SK-N-SH (cell line): ENCODE data around the gene C12orf57. TPM values are rescaled to one million over a fixed set of nuclear protein-coding genes. Genes with fewer than 3 reads are reported as not detected.

Experiments
- CTCF ChIA-PET: fragments of 300-600, 350-600 bp; formaldehyde crosslinking; extraction: SDS; loops from one replicate; lab custom pipeline; 2021; lab: Yijun Ruan, JAX
- POLR2A ChIA-PET: fragments of 350-600 bp; sonication (Branson Sonifier 250); formaldehyde crosslinking; extraction: SDS; loops from one replicate; lab custom pipeline; 2020; ENCODE audit warnings: antibody characterized with exemption, inconsistent platforms; lab: Yijun Ruan, JAX
- DNase-seq: peaks from one replicate; pipeline ENCODE4 v3.0.0; 2012
- H2AFZ ChIP-seq: fragments of 200-600 bp; sonication (generic); 2 replicates; pipeline ENCODE4 v1.8.1; 2016; ENCODE audit warnings: antibody characterized with exemption, mild to moderate bottlenecking, low read depth
- H3F3A ChIP-seq: fragments of 200-600 bp; sonication (generic); replicated peaks from 2 replicates; pipeline ENCODE3; 2016; ENCODE audit warnings: antibody characterized with exemption, mild to moderate bottlenecking; ENCODE audit not compliant: insufficient read depth
- H3K27ac ChIP-seq, 2 experiments: fragments of 200-500 bp in 1 of 2; fragments of 200-600 bp in 1 of 2; sonication (Bioruptor generic) in 1 of 2; sonication (generic), shearing (Covaris generic) in 1 of 2; 2 replicates each; pipeline versions ENCODE4 v1.5.1 to v1.6.1; 2014 to 2016; ENCODE audit warnings: low read depth in 2 of 2, inconsistent platforms in 1 of 2, low read length in 1 of 2, mild to moderate bottlenecking in 1 of 2, mixed read lengths in 1 of 2
- H3K27me3 ChIP-seq: fragments of 200-600 bp; sonication (generic), shearing (Covaris generic); 2 replicates; pipeline ENCODE4 v1.6.1; 2016; ENCODE audit warnings: mixed run types; ENCODE audit not compliant: insufficient read depth
- H3K36me3 ChIP-seq, 2 experiments: fragments of 200-500 bp in 1 of 2; fragments of 200-600 bp in 1 of 2; sonication (Bioruptor generic) in 1 of 2; sonication (generic) in 1 of 2; replicated peaks in 1 of 2; 2 replicates each; pipeline versions ENCODE3 to v1.5.1; 2014 to 2016; ENCODE audit warnings: low read length in 1 of 2, mild to moderate bottlenecking in 1 of 2; ENCODE audit not compliant: insufficient read depth in 2 of 2, control insufficient read depth in 1 of 2
- H3K4me1 ChIP-seq, 2 experiments: fragments of 200-500 bp in 1 of 2; fragments of 200-600 bp in 1 of 2; sonication (Bioruptor generic) in 1 of 2; sonication (generic), shearing (Covaris generic) in 1 of 2; 2 replicates each; pipeline versions ENCODE4 v1.5.1 to v1.6.1; 2014 to 2016; ENCODE audit warnings: low read depth in 1 of 2, low read length in 1 of 2, mixed run types in 1 of 2; ENCODE audit not compliant: insufficient read depth in 2 of 2, control insufficient read depth in 1 of 2
- H3K4me2 ChIP-seq: fragments of 200-600 bp; sonication (generic), shearing (Covaris generic); 2 replicates; pipeline ENCODE4 v1.6.1; 2017; ENCODE audit warnings: mixed run types
- H3K4me3 ChIP-seq, 2 experiments: fragments of 200-500 bp in 1 of 2; fragments of 200-600 bp in 1 of 2; sonication (Bioruptor generic) in 1 of 2; sonication (generic), shearing (Covaris generic) in 1 of 2; 2 replicates each; pipeline versions ENCODE4 v1.5.1 to v1.8.1; 2014 to 2016; ENCODE audit warnings: low read depth in 2 of 2, inconsistent platforms in 1 of 2, low read length in 1 of 2, mild to moderate bottlenecking in 1 of 2, mixed read lengths in 1 of 2, moderate library complexity in 1 of 2
- H3K79me2 ChIP-seq: fragments of 200-600 bp; sonication (generic); 2 replicates; pipeline ENCODE4 v1.8.1; 2017; ENCODE audit warnings: mild to moderate bottlenecking; ENCODE audit not compliant: insufficient read depth
- H3K9ac ChIP-seq: fragments of 200-600 bp; sonication (generic); 2 replicates; pipeline ENCODE4 v1.6.1; 2017; ENCODE audit warnings: mixed run types
- H3K9me2 ChIP-seq: fragments of 200-600 bp; sonication (generic); 2 replicates; pipeline ENCODE4 v1.6.1; 2017; ENCODE audit warnings: mixed run types
- H3K9me3 ChIP-seq: fragments of 200-600 bp; sonication (generic); 2 replicates; pipeline ENCODE4 v1.6.1; 2017; ENCODE audit warnings: mixed run types, mild to moderate bottlenecking, moderate library complexity
- H4K20me1 ChIP-seq: fragments of 200-600 bp; sonication (generic); 2 replicates; pipeline ENCODE4 v1.6.1; 2017; ENCODE audit warnings: mild to moderate bottlenecking, mixed run types; ENCODE audit not compliant: insufficient read depth
- CHD2 ChIP-seq: fragments of 150-350 bp; IDR thresholded peaks from 2 replicates; pipeline ENCODE4 v1.6.1; 2018; ENCODE audit warnings: low read length; ENCODE audit not compliant: partially characterized antibody
- CTCF ChIP-seq: fragments of 200-600 bp; sonication (generic); IDR thresholded peaks from 2 replicates; pipeline ENCODE4 v1.6.1; 2017; ENCODE audit warnings: antibody characterized with exemption, mild to moderate bottlenecking, moderate library complexity
- ELF1 ChIP-seq: IDR thresholded peaks from 2 replicates; pipeline ENCODE4 v1.4.0; 2012
- EP300 ChIP-seq, 2 experiments: IDR thresholded peaks; 2 replicates each; pipeline versions ENCODE4 v1.4.0 to v1.6.1; 2012; ENCODE audit warnings: borderline replicate concordance in 1 of 2, low read depth in 1 of 2, low read length in 1 of 2
- FOXM1 ChIP-seq: IDR thresholded peaks from 2 replicates; pipeline ENCODE4 v1.4.0; 2012; ENCODE audit warnings: low read depth, mild to moderate bottlenecking
- GABPA ChIP-seq: IDR thresholded peaks from 2 replicates; pipeline ENCODE4 v1.4.0; 2012; ENCODE audit warnings: low read depth, mild to moderate bottlenecking
- MAX ChIP-seq: IDR thresholded peaks from 2 replicates; pipeline ENCODE4 v1.4.0; 2012; ENCODE audit warnings: low read depth
- MEF2A ChIP-seq: IDR thresholded peaks from 2 replicates; pipeline ENCODE4 v1.4.0; 2012; ENCODE audit warnings: low read depth, borderline replicate concordance
- NFIC ChIP-seq: IDR thresholded peaks from 2 replicates; pipeline ENCODE4 v1.4.0; 2012; ENCODE audit warnings: borderline replicate concordance
- NRF1 ChIP-seq: IDR thresholded peaks from 2 replicates; pipeline ENCODE4 v1.6.1; 2012; ENCODE audit warnings: low read depth, mild to moderate bottlenecking, low read length
- PBX3 ChIP-seq: IDR thresholded peaks from 2 replicates; pipeline ENCODE4; 2012
- POLR2AphosphoS5 ChIP-seq: IDR thresholded peaks from 2 replicates; pipeline ENCODE4 v1.6.1; 2012; ENCODE audit warnings: low read depth, low read length
- RAD21 ChIP-seq: IDR thresholded peaks from 2 replicates; pipeline ENCODE4 v1.6.1; 2012; ENCODE audit warnings: mild to moderate bottlenecking, low read length
- REST ChIP-seq: IDR thresholded peaks from 2 replicates; pipeline ENCODE4 v1.6.1; 2012; ENCODE audit warnings: mild to moderate bottlenecking, low read depth, low read length, moderate library complexity
- RXRA ChIP-seq: IDR thresholded peaks from 2 replicates; pipeline ENCODE4 v1.4.0; 2012; ENCODE audit warnings: low read depth, mild to moderate bottlenecking, borderline replicate concordance
- SMC3 ChIP-seq: IDR thresholded peaks from 2 replicates; pipeline ENCODE4 v1.6.1; 2012; ENCODE audit warnings: low read depth, low read length, improper control_type of control experiment
- TAF1 ChIP-seq: IDR thresholded peaks from 2 replicates; pipeline ENCODE4 v1.6.1; 2012; ENCODE audit warnings: low read depth, mild to moderate bottlenecking, low read length, moderate library complexity, borderline replicate concordance
- TCF12 ChIP-seq: IDR thresholded peaks from 2 replicates; pipeline ENCODE4 v1.4.0; 2012
- TEAD4 ChIP-seq: IDR thresholded peaks from 2 replicates; pipeline ENCODE4 v1.4.0; 2012; ENCODE audit warnings: mild to moderate bottlenecking, borderline replicate concordance; ENCODE audit not compliant: insufficient read depth
- USF2 ChIP-seq: fragments of 150-350 bp; IDR thresholded peaks from 2 replicates; pipeline ENCODE4 v1.6.1; 2017; ENCODE audit warnings: antibody characterized with exemption, low read length, low read depth, borderline replicate concordance
- WGBS: methylation state at CpG from one replicate; pipeline ENCODE4 v1.1.6; 2017; ENCODE audit warnings: low lambda C conversion rate; 5-methylcytosine and 5-hydroxymethylcytosine counted together
- polyA plus RNA-seq, 3 experiments: library from polyadenylated mRNA; depleted of rRNA; stranded (reverse); fragments of >200 nt; gene quantifications; 2 replicates each; pipeline ENCODE4 v1.2.3, GENCODE V29; 2012

Gene C12orf57
- polyA plus RNA-seq, 1 of the 3 experiments (the other 2 are of a cell fraction) = 659 TPM

- POLR2A ChIA-PET = no interaction called here
These were observed 11.5 kb downstream of the C12orf57 start for GRCh38 chr12:6955108-6956020.

More at GRCh38 chr12:6955108-6956020, 11.5 kb downstream of the C12orf57 start:
- Histone ChIP-seq H3K79me2 (no peaks in the 10 kb centered on the region), H3K4me3 (no peak overlapping the region), H4K20me1 (no peaks in the 10 kb centered on the region), H3K9me3 (no peaks in the 10 kb centered on the region), H3K27me3 (no peaks in the 10 kb centered on the region), H3K4me2 (no peak overlapping the region), H3K4me1 (no peaks in the 10 kb centered on the region), H3K27ac (no peak overlapping the region), H3F3A (no peaks in the 10 kb centered on the region), H3K36me3 (no peaks in the 10 kb centered on the region)
- CTCF ChIA-PET = interaction anchor here (1.6 to 2.4 kb wide), 4 partner anchors 9 to 31 kb away, joined by 4 to 15 read pairs (median 4); no protein-coding TSS in a partner anchor
- TF ChIP-seq CHD2 (no peak), TEAD4 (no peak), NFIC (no peak), RXRA (no peak), TCF12 (no peak), PBX3 (no peak), FOXM1 (no peak), CTCF (no peak), POLR2AphosphoS5 (no peak), GABPA (no peak), TAF1 (no peak), MEF2A (no peak), MAX (no peak), EP300 (IDR thresholded peaks at IDR 0.05; ENCODE audit: borderline replicate concordance in 1 of 2, low read depth in 1 of 2, low read length in 1 of 2) (no peak), USF2 (no peak), SMC3 (no peak), RAD21 (no peak), NRF1 (no peak), REST (no peak), ELF1 (no peak)
- TF ChIP-seq, all 33 proteins: peak for 0
- peak; percentile 21 for DNase-seq
- Histone ChIP-seq H3K9me2 (no peaks in the 10 kb centered on the region), H3K9ac (no peak overlapping the region), H2AFZ (no peak overlapping the region)
- WGBS = 80% methylated on average over 16 of the region's 22 CpGs
